ENCODE measurements around the gene CNPY1.

DNA sequence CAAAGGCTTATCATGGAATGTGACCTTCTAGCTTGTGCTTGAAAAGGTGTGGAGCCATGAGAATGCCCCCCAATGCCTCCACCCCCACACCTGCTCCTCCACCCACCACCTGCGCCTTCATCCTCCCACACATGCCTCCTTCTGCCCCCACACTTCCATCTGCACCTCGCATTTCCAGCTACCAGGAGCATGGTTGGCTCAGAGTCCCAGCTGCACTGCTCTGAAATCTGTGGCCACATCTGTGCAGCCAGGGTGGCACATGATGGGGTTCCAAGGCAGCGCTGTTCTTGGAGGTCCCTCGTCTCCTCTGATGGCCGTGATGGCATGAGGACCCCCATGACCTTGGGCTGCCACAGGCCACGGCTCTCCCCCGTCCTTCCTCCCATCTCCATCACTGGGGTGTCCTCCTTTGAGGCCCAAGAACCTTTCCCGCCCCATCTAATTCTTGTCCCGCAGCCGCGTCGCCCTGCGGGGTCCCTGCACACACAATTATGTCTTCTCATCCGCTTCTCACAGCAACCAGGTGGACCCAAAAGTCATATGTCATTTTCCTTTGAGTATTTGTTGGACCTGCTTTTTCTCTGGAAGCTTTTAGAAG, 40.6 kb upstream of the CNPY1 start:
- no peak for TF ChIP-seq POLR2AphosphoS5 (IDR thresholded peaks at IDR 0.05)
- TF ChIP-seq POLR2A (IDR thresholded peaks at IDR 0.05), result no peak
- TF ChIP-seq, protein P1, sequence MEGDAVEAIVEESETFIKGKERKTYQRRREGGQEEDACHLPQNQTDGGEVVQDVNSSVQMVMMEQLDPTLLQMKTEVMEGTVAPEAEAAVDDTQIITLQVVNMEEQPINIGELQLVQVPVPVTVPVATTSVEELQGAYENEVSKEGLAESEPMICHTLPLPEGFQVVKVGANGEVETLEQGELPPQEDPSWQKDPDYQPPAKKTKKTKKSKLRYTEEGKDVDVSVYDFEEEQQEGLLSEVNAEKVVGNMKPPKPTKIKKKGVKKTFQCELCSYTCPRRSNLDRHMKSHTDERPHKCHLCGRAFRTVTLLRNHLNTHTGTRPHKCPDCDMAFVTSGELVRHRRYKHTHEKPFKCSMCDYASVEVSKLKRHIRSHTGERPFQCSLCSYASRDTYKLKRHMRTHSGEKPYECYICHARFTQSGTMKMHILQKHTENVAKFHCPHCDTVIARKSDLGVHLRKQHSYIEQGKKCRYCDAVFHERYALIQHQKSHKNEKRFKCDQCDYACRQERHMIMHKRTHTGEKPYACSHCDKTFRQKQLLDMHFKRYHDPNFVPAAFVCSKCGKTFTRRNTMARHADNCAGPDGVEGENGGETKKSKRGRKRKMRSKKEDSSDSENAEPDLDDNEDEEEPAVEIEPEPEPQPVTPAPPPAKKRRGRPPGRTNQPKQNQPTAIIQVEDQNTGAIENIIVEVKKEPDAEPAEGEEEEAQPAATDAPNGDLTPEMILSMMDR (IDR thresholded peaks at IDR 0.05), result no peak
